ENCODE data around the gene LOXL1. TPM values are rescaled to one million over a fixed set of nuclear protein-coding genes. Genes with fewer than 3 reads are reported as not detected.

LOXL1 gene
- polyA plus RNA-seq, 1 of the 3 experiments (the other 2 are of a cell fraction) = 50.3 TPM

DNA sequence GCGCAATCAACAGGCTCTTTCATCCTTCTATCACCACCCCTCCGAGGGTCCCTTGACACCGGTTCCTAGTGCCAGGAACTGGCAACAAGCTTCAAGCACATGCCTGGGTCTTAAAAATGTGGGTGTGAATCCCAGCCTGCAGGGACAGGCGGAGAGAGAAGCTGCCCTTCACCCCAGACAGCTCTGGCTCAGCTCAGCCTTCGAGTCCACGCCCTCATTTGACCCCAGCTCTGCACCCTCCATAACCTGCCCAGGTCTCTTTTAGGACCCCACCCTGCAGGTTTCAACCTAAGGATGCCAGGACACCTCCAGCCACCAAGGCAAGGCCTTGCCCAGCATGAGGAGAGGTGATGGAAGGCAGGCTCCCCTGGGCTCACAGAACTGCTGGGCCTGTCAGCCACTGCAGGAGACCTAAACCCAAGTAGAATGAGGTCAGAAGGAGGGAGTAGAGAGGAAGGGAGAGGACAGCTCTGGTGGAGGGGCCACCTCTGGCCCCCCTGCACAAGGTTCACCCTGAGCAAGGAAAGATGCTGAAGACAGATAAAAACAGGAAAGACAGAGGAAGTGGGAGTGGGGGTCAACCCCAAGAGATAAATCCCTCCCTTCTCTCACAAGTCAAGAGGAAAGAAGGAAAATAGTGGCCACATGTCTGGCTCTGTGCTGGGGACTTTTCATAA, 2.6 kb upstream of the LOXL1 start:
- H3K36me3 ChIP-seq (replicated peaks in 1 of 2; ENCODE audit: control insufficient read depth in 1 of 2, insufficient read depth in 2 of 2, low read length in 1 of 2) = no peaks in the 10 kb centered on the region
- H4K20me1 ChIP-seq (ENCODE audit: insufficient read depth) = no peaks in the 10 kb centered on the region
- H3K27me3 ChIP-seq (ENCODE audit: insufficient read depth) = no peaks in the 10 kb centered on the region
- H3K4me3 ChIP-seq (ENCODE audit: low read depth in 2 of 2, low read length in 1 of 2) = peak overlapping the region in 1 of 2 experiments; percentile 31; a peak in 1 of 4 replicates
- TF ChIP-seq TAF1 (IDR thresholded peaks at IDR 0.05; ENCODE audit: borderline replicate concordance, low read depth, low read length) = no peak
- TF ChIP-seq NFIC (IDR thresholded peaks at IDR 0.05; ENCODE audit: borderline replicate concordance) = no peak
- no peak for TF ChIP-seq SMC3 (IDR thresholded peaks at IDR 0.05; ENCODE audit: low read depth, low read length)
- no peak for TF ChIP-seq MXI1 (IDR thresholded peaks at IDR 0.05; ENCODE audit: low read depth, low read length)
- no peak for TF ChIP-seq RAD21 (IDR thresholded peaks at IDR 0.05; ENCODE audit: low read length)
- no peak for TF ChIP-seq YY1 (IDR thresholded peaks at IDR 0.05; ENCODE audit: low read depth)
- no peak for TF ChIP-seq TCF12 (IDR thresholded peaks at IDR 0.05)
- TF ChIP-seq, protein P1, sequence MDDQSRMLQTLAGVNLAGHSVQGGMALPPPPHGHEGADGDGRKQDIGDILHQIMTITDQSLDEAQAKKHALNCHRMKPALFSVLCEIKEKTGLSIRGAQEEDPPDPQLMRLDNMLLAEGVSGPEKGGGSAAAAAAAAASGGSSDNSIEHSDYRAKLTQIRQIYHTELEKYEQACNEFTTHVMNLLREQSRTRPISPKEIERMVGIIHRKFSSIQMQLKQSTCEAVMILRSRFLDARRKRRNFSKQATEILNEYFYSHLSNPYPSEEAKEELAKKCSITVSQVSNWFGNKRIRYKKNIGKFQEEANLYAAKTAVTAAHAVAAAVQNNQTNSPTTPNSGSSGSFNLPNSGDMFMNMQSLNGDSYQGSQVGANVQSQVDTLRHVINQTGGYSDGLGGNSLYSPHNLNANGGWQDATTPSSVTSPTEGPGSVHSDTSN (IDR thresholded peaks at IDR 0.05) = no peak
- no peak for TF ChIP-seq USF1 (IDR thresholded peaks at IDR 0.05; ENCODE audit: borderline replicate concordance, low read depth)
- TF ChIP-seq POLR2AphosphoS5 (IDR thresholded peaks at IDR 0.05; ENCODE audit: low read depth, low read length) = no peak
- TF ChIP-seq SIN3A (IDR thresholded peaks at IDR 0.05; ENCODE audit: borderline replicate concordance, low read depth, low read length) = no peak
- peak overlapping the region; percentile 22 to 93 for H3K27ac ChIP-seq (ENCODE audit: low read depth in 2 of 2, low read length in 1 of 2)
- WGBS (ENCODE audit: low lambda C conversion rate) = 80% methylated on average over 4 of the region's 6 CpGs
- H3K9me2 ChIP-seq = no peaks in the 10 kb centered on the region
- DNase-seq = no peak
- peaks cover 37% of the 10 kb centered on the region for H3F3A ChIP-seq (replicated peaks; ENCODE audit: insufficient read depth)
- CTCF ChIA-PET = interaction anchor here (0.8 to 5.9 kb wide), 7 partner anchors 12 to 363 kb away, joined by 3 to 51 read pairs (median 3); no protein-coding TSS in a partner anchor
- no peaks in the 10 kb centered on the region for H3K9me3 ChIP-seq
- H3K4me2 ChIP-seq = peak overlapping the region; percentile 82
- H3K9ac ChIP-seq = peak overlapping the region; percentile 73
- POLR2A ChIA-PET = interaction anchor here (1.0 kb wide), 1 partner anchor 10 kb away, joined by 3 read pairs; no protein-coding TSS in a partner anchor
- H3K79me2 ChIP-seq (ENCODE audit: insufficient read depth) = peaks cover 76% of the 10 kb centered on the region
- H3K4me1 ChIP-seq (ENCODE audit: control insufficient read depth in 1 of 2, insufficient read depth in 2 of 2, low read depth in 1 of 2, low read length in 1 of 2) = peaks cover 35 to 50% of the 10 kb centered on the region in 2 experiments; a peak in 3 of 4 replicates
- peak overlapping the region; percentile 37 for H2AFZ ChIP-seq (ENCODE audit: low read depth)

- POLR2A ChIA-PET = interaction anchor here (1.0 kb wide), 1 partner anchor 11 kb away, joined by 3 read pairs; no protein-coding TSS in a partner anchor
- no peaks in the 10 kb centered on the region for H3K9me2 ChIP-seq
- H3K4me3 ChIP-seq (ENCODE audit: low read depth in 2 of 2, low read length in 1 of 2) = peak overlapping the region in 1 of 2 experiments; percentile 31; a peak in 1 of 4 replicates
- CTCF ChIA-PET = interaction anchor here (0.5 to 5.9 kb wide), 8 partner anchors 11 to 288 kb away, joined by 3 to 51 read pairs (median 3); no protein-coding TSS in a partner anchor
- WGBS (ENCODE audit: low lambda C conversion rate) = 12% methylated on average over 8 of the region's 12 CpGs
- DNase-seq = no peak
- peaks cover 37% of the 10 kb centered on the region for H3F3A ChIP-seq (replicated peaks; ENCODE audit: insufficient read depth)
- no peaks in the 10 kb centered on the region for H3K36me3 ChIP-seq (replicated peaks in 1 of 2; ENCODE audit: control insufficient read depth in 1 of 2, insufficient read depth in 2 of 2, low read length in 1 of 2)
- no peaks in the 10 kb centered on the region for H3K9me3 ChIP-seq
- H3K79me2 ChIP-seq (ENCODE audit: insufficient read depth) = peaks cover 83% of the 10 kb centered on the region
- H3K4me2 ChIP-seq = peak overlapping the region; percentile 82
- H2AFZ ChIP-seq (ENCODE audit: low read depth) = peak overlapping the region; percentile 37
- H3K27me3 ChIP-seq (ENCODE audit: insufficient read depth) = no peaks in the 10 kb centered on the region
- no peaks in the 10 kb centered on the region for H4K20me1 ChIP-seq (ENCODE audit: insufficient read depth)
- peak overlapping the region; percentile 22 to 93 for H3K27ac ChIP-seq (ENCODE audit: low read depth in 2 of 2, low read length in 1 of 2)
- H3K4me1 ChIP-seq (ENCODE audit: control insufficient read depth in 1 of 2, insufficient read depth in 2 of 2, low read depth in 1 of 2, low read length in 1 of 2) = peaks cover 39 to 56% of the 10 kb centered on the region in 2 experiments; a peak in 3 of 4 replicates
- peak overlapping the region; percentile 73 for H3K9ac ChIP-seq
- TF ChIP-seq YY1 (IDR thresholded peaks at IDR 0.05; ENCODE audit: low read depth) = no peak
- peak; percentile 77 for TF ChIP-seq JUND (IDR thresholded peaks at IDR 0.05)
- TF ChIP-seq, protein P2, sequence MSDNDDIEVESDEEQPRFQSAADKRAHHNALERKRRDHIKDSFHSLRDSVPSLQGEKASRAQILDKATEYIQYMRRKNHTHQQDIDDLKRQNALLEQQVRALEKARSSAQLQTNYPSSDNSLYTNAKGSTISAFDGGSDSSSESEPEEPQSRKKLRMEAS (IDR thresholded peaks at IDR 0.05; ENCODE audit: low read depth) = peak; percentile 96
- peak; percentile 28; the same call in 1 of the 2 replicates for TF ChIP-seq TAF1 (IDR thresholded peaks at IDR 0.05; ENCODE audit: borderline replicate concordance, low read depth, low read length)
- no peak for TF ChIP-seq GATA2 (CRISPR knock-in tag; IDR thresholded peaks at IDR 0.05)
- no peak for TF ChIP-seq IRF3 (IDR thresholded peaks at IDR 0.05; ENCODE audit: low read depth, low read length)
- no peak for TF ChIP-seq REST (IDR thresholded peaks at IDR 0.05; ENCODE audit: low read depth, low read length)
- no peak for TF ChIP-seq ELF1 (IDR thresholded peaks at IDR 0.05)
- TF ChIP-seq FOXJ3 (CRISPR knock-in tag; IDR thresholded peaks at IDR 0.05) = no peak
- TF ChIP-seq EZH2phosphoT487 (IDR thresholded peaks at IDR 0.05; ENCODE audit: borderline replicate concordance, low read depth) = no peak
These were observed 1.9 kb upstream of the LOXL1 start for GRCh38 chr15:73924171-73924921.
